ENCODE results near the gene CARMIL1.
"Not testable (repeated sequence)": the region's sequence is repeated elsewhere in the genome, so short reads cannot be mapped to it uniquely, and the experiment has no call there.

Gene CARMIL1

GRCh38 chr6:25414755-25415154, 135.6 kb downstream of the CARMIL1 start:
- DNase-seq: no peak

- no peak for DNase-seq
These were observed 136.1 kb downstream of the CARMIL1 start for GRCh38 chr6:25415274-25415673.

GRCh38 chr6:25415701-25416100, 136.5 kb downstream of the CARMIL1 start:
- no peak for DNase-seq

- DNase-seq: peak; percentile 77
These were observed 138.0 kb downstream of the CARMIL1 start for GRCh38 chr6:25417046-25417605.

GRCh38 chr6:25418454-25419052, 139.4 kb downstream of the CARMIL1 start:
- no peak for DNase-seq

GRCh38 chr6:25419879-25420278, 140.7 kb downstream of the CARMIL1 start:
- no peak for DNase-seq

- no peak for DNase-seq
These were observed 144.2 kb downstream of the CARMIL1 start for GRCh38 chr6:25423358-25423757.

- no peak for DNase-seq
These were observed 145.1 kb downstream of the CARMIL1 start for GRCh38 chr6:25424303-25424702.

- no peak for DNase-seq
These were observed 148.4 kb downstream of the CARMIL1 start for GRCh38 chr6:25427549-25427948.

GRCh38 chr6:25428758-25429317, 149.7 kb downstream of the CARMIL1 start:
- DNase-seq: no peak

GRCh38 chr6:25431306-25431974, 152.3 kb downstream of the CARMIL1 start:
- DNase-seq: no peak

- no peak for DNase-seq
These were observed 152.8 kb downstream of the CARMIL1 start for GRCh38 chr6:25431975-25432307.

GRCh38 chr6:25434921-25435320, 155.7 kb downstream of the CARMIL1 start:
- no peak for DNase-seq

- DNase-seq: no peak
These were observed 156.3 kb downstream of the CARMIL1 start for GRCh38 chr6:25435416-25435985.

- DNase-seq: no peak
These were observed 157.6 kb downstream of the CARMIL1 start for GRCh38 chr6:25436760-25437159.

GRCh38 chr6:25439368-25439767, 160.2 kb downstream of the CARMIL1 start:
- DNase-seq: no peak

- no peak for DNase-seq
These were observed 162.6 kb downstream of the CARMIL1 start for GRCh38 chr6:25441663-25442270.

- no peak for DNase-seq
These were observed 163.7 kb downstream of the CARMIL1 start for GRCh38 chr6:25442898-25443297.

- not testable (repeated sequence) for DNase-seq
These were observed 165.3 kb downstream of the CARMIL1 start for GRCh38 chr6:25444521-25444920.

GRCh38 chr6:25446830-25447569, 167.8 kb downstream of the CARMIL1 start:
- no peak for DNase-seq

- no peak for DNase-seq
These were observed 168.4 kb downstream of the CARMIL1 start for GRCh38 chr6:25447570-25447929.

- no peak for DNase-seq
These were observed 169.9 kb downstream of the CARMIL1 start for GRCh38 chr6:25448965-25449538.

- DNase-seq: no peak
These were observed 170.6 kb downstream of the CARMIL1 start for GRCh38 chr6:25449774-25450173.
